Caco-2 (cell line): ENCODE measurements around the gene ZNF148. TPM values are rescaled to one million over a fixed set of nuclear protein-coding genes. Genes with fewer than 3 reads are reported as not detected.

Experiments used
- BruUV-seq: library from RNA; stranded (reverse); fragments of 400-500 nt; replicated peaks from 2 replicates; lab custom pipeline; 2021; lab: Mats Ljungman, UMichigan
- CTCF ChIA-PET: fragments of 300-600 bp; sonication (Branson Sonifier 250); formaldehyde crosslinking; loops from one replicate; lab custom pipeline; 2022; ENCODE audit warnings: antibody characterized with exemption; lab: Charles Lee
- POLR2A ChIA-PET: fragments of 300-600 bp; sonication (Branson Sonifier 250); formaldehyde crosslinking; loops from one replicate; lab custom pipeline; 2022; ENCODE audit warnings: antibody characterized with exemption; lab: Charles Lee
- DNase-seq, 2 experiments: peaks; one replicate each; pipeline versions ENCODE4 v3.0.0 to v3.0.0-alpha.2; 2020 to 2022
- H3K27me3 ChIP-seq: replicated peaks from 2 replicates; pipeline ENCODE4 v1.6.0; 2011; ENCODE audit warnings: low read length; ENCODE audit not compliant: control insufficient read depth, insufficient read depth
- H3K36me3 ChIP-seq: 2 replicates; pipeline ENCODE4 v1.5.1; 2011; ENCODE audit warnings: low read length; ENCODE audit not compliant: control insufficient read depth, insufficient read depth
- H3K4me1 ChIP-seq: fragments of 250-450 bp; sonication (Bioruptor Pico); 2 replicates; pipeline ENCODE4 v1.5.1; 2020; ENCODE audit warnings: mild to moderate bottlenecking
- H3K4me3 ChIP-seq: 2 replicates; pipeline ENCODE4 v1.5.1; 2011; ENCODE audit warnings: low read depth, mild to moderate bottlenecking, control low read depth, low read length
- H3K9me3 ChIP-seq: fragments of 250-450 bp; sonication (Bioruptor Pico); 2 replicates; pipeline ENCODE4 v1.5.1; 2020; ENCODE audit warnings: mild to moderate bottlenecking, moderate library complexity
- H3K27ac Mint-ChIP-seq: one replicate; pipeline ENCODE4 v1.8.0; 2022; ENCODE audit warnings: mixed read lengths; ENCODE audit not compliant: unreplicated experiment
- H3K27me3 Mint-ChIP-seq: one replicate; pipeline ENCODE4 v1.8.0; 2022; ENCODE audit warnings: mixed read lengths; ENCODE audit not compliant: insufficient read depth, unreplicated experiment
- H3K36me3 Mint-ChIP-seq: one replicate; pipeline ENCODE4 v1.8.0; 2022; ENCODE audit warnings: mild to moderate bottlenecking, mixed read lengths; ENCODE audit not compliant: insufficient read depth, unreplicated experiment
- H3K4me1 Mint-ChIP-seq: one replicate; pipeline ENCODE4 v1.8.0; 2022; ENCODE audit warnings: low read depth, mixed read lengths; ENCODE audit not compliant: unreplicated experiment
- H3K4me3 Mint-ChIP-seq: one replicate; pipeline ENCODE4 v1.8.0; 2022; ENCODE audit warnings: mild to moderate bottlenecking, moderate library complexity, mixed read lengths; ENCODE audit not compliant: unreplicated experiment
- H3K9me3 Mint-ChIP-seq: one replicate; pipeline ENCODE4 v1.8.0; 2022; ENCODE audit warnings: mixed read lengths; ENCODE audit not compliant: unreplicated experiment
- intact Hi-C: fragments of 100-400 bp; cut with micrococcal nuclease; formaldehyde crosslinking; loops from one replicate; pipeline ENCODE4 v1.10.0; 2022; ENCODE audit not compliant: unreplicated experiment
- total RNA-seq: library from RNA; stranded (reverse); gene quantifications from 2 replicates; pipeline ENCODE4 v1.2.3, GENCODE V29; 2022
- TF ChIP-seq, protein P1 (sequence below), 2 experiments: fragments of 200-600 bp in 1 of 2; IDR thresholded peaks; 1 replicate in 1 of 2; 2 replicates in 1 of 2; pipeline versions ENCODE4 v1.5.1 to v1.8.0; 2011 to 2022; ENCODE audit warnings: antibody characterized with exemption in 1 of 2, control low read depth in 1 of 2, inconsistent platforms in 1 of 2, low read depth in 1 of 2, low read length in 1 of 2, mild to moderate bottlenecking in 1 of 2, moderate library complexity in 1 of 2; ENCODE audit not compliant: insufficient read depth in 1 of 2, severe bottlenecking in 1 of 2, unreplicated experiment in 1 of 2

Gene ZNF148
- total RNA-seq, 1 experiment from 2014 or later: 33.3 TPM

DNA sequence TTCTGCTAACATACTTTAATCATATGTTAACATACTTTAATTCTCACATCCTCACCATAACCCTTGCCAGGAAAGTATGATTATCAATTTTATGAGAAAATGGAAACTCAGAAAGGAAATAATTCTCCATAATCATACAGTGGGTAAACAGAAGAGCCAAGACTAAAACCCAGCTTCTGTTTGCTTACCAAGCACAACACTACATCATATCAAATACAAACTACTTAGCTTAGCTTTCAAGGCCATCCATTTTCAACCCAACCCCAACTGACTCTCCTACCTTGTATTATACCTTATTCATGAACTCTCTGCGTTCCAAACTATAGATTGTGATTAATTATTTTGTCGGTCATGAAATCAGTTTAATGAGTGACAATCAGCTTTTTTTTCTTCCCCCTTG lies 9.0 kb downstream of the ZNF148 start:
- Histone ChIP-seq H3K27me3 (no peaks in the 10 kb centered on the region), H3K4me1 (peaks cover 14% of the 10 kb centered on the region; the same call in 1 of the 2 replicates), H3K9me3 (no peaks in the 10 kb centered on the region; the same call in 1 of the 2 replicates), H3K4me3 (no peak overlapping the region), H3K36me3 (no peaks in the 10 kb centered on the region)
- Mint-ChIP-seq H3K27ac (no peak overlapping the region), H3K4me1 (peaks cover 20% of the 10 kb centered on the region), H3K36me3 (peaks cover 25% of the 10 kb centered on the region), H3K4me3 (no peak overlapping the region), H3K9me3 (no peaks in the 10 kb centered on the region), H3K27me3 (no peaks in the 10 kb centered on the region)
- ChIA-PET CTCF (no interaction called here), POLR2A (no interaction called here)
- intact Hi-C loops: no loop called here
- TF ChIP-seq, protein P1, sequence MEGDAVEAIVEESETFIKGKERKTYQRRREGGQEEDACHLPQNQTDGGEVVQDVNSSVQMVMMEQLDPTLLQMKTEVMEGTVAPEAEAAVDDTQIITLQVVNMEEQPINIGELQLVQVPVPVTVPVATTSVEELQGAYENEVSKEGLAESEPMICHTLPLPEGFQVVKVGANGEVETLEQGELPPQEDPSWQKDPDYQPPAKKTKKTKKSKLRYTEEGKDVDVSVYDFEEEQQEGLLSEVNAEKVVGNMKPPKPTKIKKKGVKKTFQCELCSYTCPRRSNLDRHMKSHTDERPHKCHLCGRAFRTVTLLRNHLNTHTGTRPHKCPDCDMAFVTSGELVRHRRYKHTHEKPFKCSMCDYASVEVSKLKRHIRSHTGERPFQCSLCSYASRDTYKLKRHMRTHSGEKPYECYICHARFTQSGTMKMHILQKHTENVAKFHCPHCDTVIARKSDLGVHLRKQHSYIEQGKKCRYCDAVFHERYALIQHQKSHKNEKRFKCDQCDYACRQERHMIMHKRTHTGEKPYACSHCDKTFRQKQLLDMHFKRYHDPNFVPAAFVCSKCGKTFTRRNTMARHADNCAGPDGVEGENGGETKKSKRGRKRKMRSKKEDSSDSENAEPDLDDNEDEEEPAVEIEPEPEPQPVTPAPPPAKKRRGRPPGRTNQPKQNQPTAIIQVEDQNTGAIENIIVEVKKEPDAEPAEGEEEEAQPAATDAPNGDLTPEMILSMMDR (IDR thresholded peaks at IDR 0.05; ENCODE audit: insufficient read depth in 1 of 2, low read depth in 1 of 2, low read length in 1 of 2, severe bottlenecking in 1 of 2, unreplicated experiment in 1 of 2): no peak
- BruUV-seq: no TSS peak
- no peak for DNase-seq

DNA sequence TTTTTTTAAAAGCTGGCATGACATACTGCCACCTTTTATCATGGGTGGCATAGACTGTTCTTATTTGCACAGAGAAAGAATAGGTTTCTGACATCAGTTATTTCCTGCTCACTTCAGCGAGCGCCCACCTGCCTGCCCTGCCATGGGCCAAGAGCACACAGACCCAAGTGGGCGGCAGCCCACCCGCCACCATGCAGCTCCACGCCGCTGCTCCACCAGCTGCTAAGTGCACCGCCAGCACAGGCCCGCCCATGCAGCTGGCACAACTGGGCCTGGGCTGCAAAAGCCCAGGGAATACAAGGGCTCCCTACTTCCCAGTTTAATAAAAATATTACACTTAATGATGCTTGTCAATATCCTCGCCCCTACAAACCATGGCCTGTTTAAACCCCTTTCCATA lies 15.4 kb downstream of the ZNF148 start:
- H3K4me3 Mint-ChIP-seq: no peak overlapping the region
- ChIA-PET POLR2A (no interaction called here), CTCF (no interaction called here)
- Histone ChIP-seq H3K4me1 (no peaks in the 10 kb centered on the region), H3K27me3 (no peaks in the 10 kb centered on the region), H3K4me3 (no peak overlapping the region), H3K9me3 (no peaks in the 10 kb centered on the region; the same call in 1 of the 2 replicates), H3K36me3 (no peaks in the 10 kb centered on the region)
- intact Hi-C loops: no loop called here
- no peaks in the 10 kb centered on the region for H3K27me3 Mint-ChIP-seq
- BruUV-seq: no TSS peak
- TF ChIP-seq, protein P1 (IDR thresholded peaks at IDR 0.05; ENCODE audit: insufficient read depth in 1 of 2, low read depth in 1 of 2, low read length in 1 of 2, severe bottlenecking in 1 of 2, unreplicated experiment in 1 of 2): no peak
- H3K27ac Mint-ChIP-seq: no peak overlapping the region
- no peak for DNase-seq
- H3K9me3 Mint-ChIP-seq: no peaks in the 10 kb centered on the region
- peaks cover 7% of the 10 kb centered on the region for H3K4me1 Mint-ChIP-seq
- peaks cover 25% of the 10 kb centered on the region for H3K36me3 Mint-ChIP-seq

DNA sequence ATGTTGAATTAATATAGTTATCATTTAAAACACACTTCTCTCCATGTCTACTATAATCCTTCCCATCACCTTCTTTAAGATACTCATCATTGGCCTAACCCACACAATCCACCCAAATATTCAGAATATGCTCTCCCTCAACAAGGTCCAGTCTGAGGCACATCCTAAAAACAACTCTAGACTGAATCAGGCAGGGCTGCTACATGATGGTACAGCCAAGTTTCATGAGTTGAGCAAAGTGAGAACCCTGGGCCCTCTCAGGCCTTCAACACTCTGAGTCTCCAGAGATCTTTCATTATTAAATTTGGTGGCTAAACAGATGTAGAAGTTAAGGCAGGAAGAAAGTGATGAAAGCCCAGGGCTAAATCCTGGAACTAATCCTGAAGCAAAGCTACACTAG lies 16.2 kb downstream of the ZNF148 start:
- intact Hi-C loops: no loop called here
- no TSS peak for BruUV-seq
- no peak overlapping the region for H3K27ac Mint-ChIP-seq
- ChIA-PET CTCF (no interaction called here), POLR2A (no interaction called here)
- no peaks in the 10 kb centered on the region for H3K27me3 Mint-ChIP-seq
- Histone ChIP-seq H3K9me3 (no peaks in the 10 kb centered on the region; the same call in 1 of the 2 replicates), H3K4me1 (no peaks in the 10 kb centered on the region), H3K4me3 (no peak overlapping the region), H3K27me3 (no peaks in the 10 kb centered on the region), H3K36me3 (no peaks in the 10 kb centered on the region)
- no peaks in the 10 kb centered on the region for H3K9me3 Mint-ChIP-seq
- H3K4me1 Mint-ChIP-seq: peaks cover 7% of the 10 kb centered on the region
- H3K36me3 Mint-ChIP-seq: peaks cover 23% of the 10 kb centered on the region
- TF ChIP-seq, protein P1 (IDR thresholded peaks at IDR 0.05; ENCODE audit: insufficient read depth in 1 of 2, low read depth in 1 of 2, low read length in 1 of 2, severe bottlenecking in 1 of 2, unreplicated experiment in 1 of 2): no peak
- no peak overlapping the region for H3K4me3 Mint-ChIP-seq
- no peak for DNase-seq
